H1 (cell line): Measurements from ENCODE around the gene RAB30. TPM values are rescaled to one million over a fixed set of nuclear protein-coding genes. Genes with fewer than 3 reads are reported as not detected.

Experiments used
- CTCF ChIA-PET: fragments of 300-600 bp; sonication (Branson Sonifier 250); formaldehyde crosslinking; loops from one replicate; lab custom pipeline; 2021; ENCODE audit not compliant: partially characterized antibody; lab: Charles Lee
- POLR2A ChIA-PET: fragments of 300-600 bp; sonication (Branson Sonifier 250); formaldehyde crosslinking; loops from one replicate; lab custom pipeline; 2021; ENCODE audit warnings: inconsistent platforms; ENCODE audit not compliant: partially characterized antibody; lab: Charles Lee
- DNase-seq, 2 experiments: peaks; one replicate each; pipeline versions ENCODE4 v3.0.0 to v3.0.0-alpha.2; 2010 to 2022; ENCODE audit warnings: low spot score in 2 of 2, low read depth in 1 of 2, mixed read lengths in 1 of 2
- FAIRE-seq: peaks from 2 replicates; lab custom pipeline; 2011; peaks lifted over from hg19 to GRCh38; lab: Jason Lieb, UNC
- H2AFZ ChIP-seq: 2 replicates; pipeline ENCODE4 v1.8.1; 2012; ENCODE audit warnings: low read length, inconsistent platforms
- H2AK5ac ChIP-seq: 2 replicates; pipeline ENCODE4 v1.6.1; 2013; ENCODE audit warnings: low read depth, low read length
- H2BK120ac ChIP-seq: replicated peaks from 2 replicates; pipeline ENCODE3; 2013; ENCODE audit warnings: low read depth, low read length, inconsistent platforms
- H2BK12ac ChIP-seq: 2 replicates; pipeline ENCODE4 v1.6.1; 2013; ENCODE audit warnings: low read depth, low read length
- H2BK15ac ChIP-seq: 2 replicates; pipeline ENCODE4 v1.6.1; 2013; ENCODE audit warnings: low read length
- H2BK20ac ChIP-seq: 2 replicates; pipeline ENCODE4 v1.6.1; 2013; ENCODE audit warnings: low read length
- H2BK5ac ChIP-seq: 2 replicates; pipeline ENCODE4 v1.6.1; 2013; ENCODE audit warnings: low read depth, low read length
- H3K14ac ChIP-seq: 2 replicates; pipeline ENCODE4 v1.6.1; 2013; ENCODE audit warnings: inconsistent platforms; ENCODE audit not compliant: insufficient read length
- H3K18ac ChIP-seq: 2 replicates; pipeline ENCODE4 v1.6.1; 2013; ENCODE audit warnings: low read length; ENCODE audit errors: extremely low read depth
- H3K23ac ChIP-seq: 2 replicates; pipeline ENCODE4 v1.6.1; 2013; ENCODE audit warnings: inconsistent platforms; ENCODE audit not compliant: insufficient read length
- H3K23me2 ChIP-seq: 2 replicates; pipeline ENCODE4 v1.6.1; 2013; ENCODE audit warnings: low read depth, low read length
- H3K27ac ChIP-seq: 2 replicates; pipeline ENCODE4 v1.6.1; 2011; ENCODE audit warnings: low read depth, low read length, inconsistent platforms
- H3K27me3 ChIP-seq, 4 experiments: replicated peaks in 1 of 4; 1 replicate in 1 of 4; 2 replicates in 3 of 4; pipeline versions ENCODE4 v1.6.1 to v1.8.1; 2011 to 2013; ENCODE audit warnings: low read length in 3 of 4, mild to moderate bottlenecking in 3 of 4, inconsistent platforms in 2 of 4, mixed read lengths in 2 of 4, moderate library complexity in 1 of 4; ENCODE audit not compliant: control insufficient read depth in 3 of 4, insufficient read depth in 3 of 4; ENCODE audit errors: extremely low read depth in 1 of 4
- H3K36me3 ChIP-seq, 4 experiments: 2 replicates each; pipeline versions ENCODE4 v1.6.1 to v1.8.1; 2011 to 2013; ENCODE audit warnings: mild to moderate bottlenecking in 4 of 4, low read length in 3 of 4, moderate library complexity in 2 of 4, control low read depth in 1 of 4, inconsistent platforms in 1 of 4; ENCODE audit not compliant: insufficient read depth in 4 of 4, control insufficient read depth in 2 of 4
- H3K4ac ChIP-seq: replicated peaks from 2 replicates; pipeline ENCODE3; 2013; ENCODE audit warnings: low read length, low read depth, mixed read lengths, inconsistent platforms; ENCODE audit not compliant: insufficient read length
- H3K4me1 ChIP-seq, 4 experiments: replicated peaks in 1 of 4; 1 replicate in 1 of 4; 2 replicates in 3 of 4; pipeline versions ENCODE4 v1.6.1 to v1.8.1; 2011 to 2013; ENCODE audit warnings: low read length in 3 of 4, inconsistent platforms in 2 of 4, mixed read lengths in 1 of 4; ENCODE audit not compliant: insufficient read depth in 4 of 4, control insufficient read depth in 3 of 4
- H3K4me2 ChIP-seq, 2 experiments: 2 replicates each; pipeline versions ENCODE4 v1.6.1 to v1.8.1; 2011 to 2013; ENCODE audit warnings: low read depth in 2 of 2, low read length in 2 of 2, control low read depth in 1 of 2, inconsistent platforms in 1 of 2, mild to moderate bottlenecking in 1 of 2; ENCODE audit not compliant: insufficient read depth in 1 of 2
- H3K4me3 ChIP-seq, 4 experiments: fragments of 200-600, 300-600 bp in 1 of 4; sonication (generic), shearing (Covaris generic), sonication (Bioruptor Twin) in 1 of 4; 2 replicates each; pipeline versions ENCODE4 v1.5.1 to v1.8.1; 2011 to 2016; ENCODE audit warnings: low read length in 4 of 4, low read depth in 3 of 4, control low read depth in 2 of 4, inconsistent platforms in 2 of 4, mild to moderate bottlenecking in 2 of 4, mixed read lengths in 1 of 4, moderate library complexity in 1 of 4; ENCODE audit not compliant: insufficient read depth in 2 of 4; ENCODE audit errors: extremely low read depth in 1 of 4
- H3K56ac ChIP-seq: replicated peaks from 2 replicates; pipeline ENCODE3; 2013; ENCODE audit warnings: low read depth, mild to moderate bottlenecking, mixed read lengths, low read length, inconsistent platforms; ENCODE audit not compliant: insufficient read length
- H3K79me1 ChIP-seq: 2 replicates; pipeline ENCODE4 v1.6.1; 2013; ENCODE audit warnings: low read depth, low read length, control low read depth
- H3K79me2 ChIP-seq, 2 experiments: 2 replicates each; pipeline versions ENCODE4 v1.6.1 to v1.8.1; 2012 to 2013; ENCODE audit warnings: low read length in 2 of 2, mild to moderate bottlenecking in 2 of 2, inconsistent platforms in 1 of 2; ENCODE audit not compliant: insufficient read depth in 2 of 2, control insufficient read depth in 1 of 2
- H3K9ac ChIP-seq, 4 experiments: replicated peaks in 1 of 4; 1 replicate in 1 of 4; 2 replicates in 3 of 4; pipeline versions ENCODE4 v1.6.1 to v1.8.1; 2011 to 2013; ENCODE audit warnings: low read depth in 3 of 4, low read length in 3 of 4, control low read depth in 2 of 4, mild to moderate bottlenecking in 2 of 4, moderate library complexity in 2 of 4, inconsistent platforms in 1 of 4; ENCODE audit errors: extremely low read depth in 1 of 4
- H3K9me3 ChIP-seq, 2 experiments: 2 replicates each; pipeline versions ENCODE4 v1.6.1 to v1.8.1; 2012 to 2013; ENCODE audit warnings: mild to moderate bottlenecking in 2 of 2, moderate library complexity in 2 of 2, control low read depth in 1 of 2, inconsistent platforms in 1 of 2, low read depth in 1 of 2, low read length in 1 of 2, mixed read lengths in 1 of 2; ENCODE audit not compliant: insufficient read depth in 2 of 2
- H4K20me1 ChIP-seq, 2 experiments: replicated peaks in 1 of 2; 2 replicates each; pipeline versions ENCODE3 to v1.8.1; 2011 to 2013; ENCODE audit warnings: inconsistent platforms in 2 of 2, low read length in 2 of 2, mild to moderate bottlenecking in 1 of 2; ENCODE audit not compliant: insufficient read depth in 2 of 2, control insufficient read depth in 1 of 2
- H4K5ac ChIP-seq: 2 replicates; pipeline ENCODE4 v1.6.1; 2013; ENCODE audit warnings: low read length, low read depth, mixed read lengths, inconsistent platforms; ENCODE audit not compliant: insufficient read length
- H4K8ac ChIP-seq: 2 replicates; pipeline ENCODE4 v1.8.0; 2013; ENCODE audit warnings: mild to moderate bottlenecking, moderate library complexity, low read length, inconsistent platforms; ENCODE audit not compliant: insufficient read depth; ENCODE audit errors: extremely low read depth
- H4K91ac ChIP-seq: replicated peaks from 2 replicates; pipeline ENCODE3; 2013; ENCODE audit warnings: low read length, mixed read lengths, inconsistent platforms; ENCODE audit not compliant: insufficient read length
- CBX8 ChIP-seq: fragments of 300-800, 300-1000 bp; sonication (generic); IDR thresholded peaks from 2 replicates; pipeline ENCODE4 v1.7.1; 2016; ENCODE audit warnings: low read depth, low read length, borderline replicate concordance
- E2F6 ChIP-seq: IDR thresholded peaks from 2 replicates; pipeline ENCODE4 v1.6.1; 2012; ENCODE audit warnings: inconsistent platforms
- EP300 ChIP-seq, 2 experiments: IDR thresholded peaks; 1 replicate in 1 of 2; 2 replicates in 1 of 2; pipeline ENCODE4 v1.6.1; 2011 to 2012; ENCODE audit warnings: low read depth in 2 of 2, low read length in 2 of 2, mild to moderate bottlenecking in 2 of 2, borderline replicate concordance in 1 of 2, inconsistent platforms in 1 of 2, moderate library complexity in 1 of 2
- HDAC2 ChIP-seq, 2 experiments: fragments of 300-600 bp in 1 of 2; sonication (generic) in 1 of 2; IDR thresholded peaks; 2 replicates each; pipeline ENCODE4 v1.6.1; 2011 to 2012; ENCODE audit warnings: low read depth in 2 of 2, low read length in 2 of 2, mild to moderate bottlenecking in 2 of 2, moderate library complexity in 2 of 2, borderline replicate concordance in 1 of 2, inconsistent platforms in 1 of 2
- JUND ChIP-seq: IDR thresholded peaks from 2 replicates; pipeline ENCODE4 v1.6.1; 2011; ENCODE audit warnings: mild to moderate bottlenecking, improper control_type of control experiment, low read length
- POLR2AphosphoS5 ChIP-seq: IDR thresholded peaks from 2 replicates; pipeline ENCODE4 v1.6.1; 2011; ENCODE audit warnings: low read depth, low read length
- RFX5 ChIP-seq: IDR thresholded peaks from 2 replicates; pipeline ENCODE4 v1.6.1; 2011; ENCODE audit warnings: low read depth, low read length, improper control_type of control experiment, borderline replicate concordance
- RXRA ChIP-seq: IDR thresholded peaks from 2 replicates; pipeline ENCODE4 v1.6.1; 2011; ENCODE audit warnings: low read depth, mild to moderate bottlenecking, low read length, moderate library complexity; ENCODE audit not compliant: insufficient read depth
- SAP30 ChIP-seq: fragments of 300-600 bp; sonication (generic); IDR thresholded peaks from 2 replicates; pipeline ENCODE4 v1.7.1; 2012; ENCODE audit warnings: low read length, moderate library complexity, mild to moderate bottlenecking, inconsistent platforms; ENCODE audit not compliant: insufficient read depth, insufficient replicate concordance
- SP1 ChIP-seq: IDR thresholded peaks from 2 replicates; pipeline ENCODE4 v1.6.1; 2011; ENCODE audit warnings: low read depth, low read length
- SP4 ChIP-seq: IDR thresholded peaks from 2 replicates; pipeline ENCODE4 v1.6.1; 2012; ENCODE audit warnings: low read length, inconsistent platforms
- SUZ12 ChIP-seq: fragments of 200-600 bp; sonication (generic); IDR thresholded peaks from 2 replicates; pipeline ENCODE4 v1.6.1; 2012; ENCODE audit warnings: mild to moderate bottlenecking, inconsistent platforms, low read length, moderate library complexity, mixed read lengths
- TBP ChIP-seq: IDR thresholded peaks from 2 replicates; pipeline ENCODE4 v1.6.1; 2011; ENCODE audit warnings: low read depth, low read length, improper control_type of control experiment
- polyA plus RNA-seq, 7 experiments: library from polyadenylated mRNA; depleted of rRNA in 3 of 7; stranded (reverse) in 5 of 7; unstranded in 2 of 7; fragments of >200 nt in 5 of 7; fragments of 200-250 nt in 2 of 7; gene quantifications; 1 replicate in 5 of 7; 2 replicates in 1 of 7; 4 replicates in 1 of 7; pipeline versions ENCODE4 v1.2.1 to v1.2.3, GENCODE V29; 2011 to 2013; ENCODE audit warnings: missing spikeins in 2 of 7, mixed read lengths in 2 of 7
- total RNA-seq: library from RNA; stranded (reverse); fragmentation: NEBNext Ultra II Directional; extraction: Animal tissue kit (Norgen Biotek cat#: 25700); gene quantifications from 2 replicates; pipeline ENCODE4 v1.2.1, GENCODE V29; 2021

The RAB30 gene
- total and polyA plus RNA-seq, 2 of the 8 experiments (the other 6 are each of a cell fraction or from before 2014, with no cell fraction given): 1.6 to 11.7 TPM

- H2BK15ac ChIP-seq: no peak overlapping the region
- no peaks in the 10 kb centered on the region for H3K4me1 ChIP-seq
- H3K23ac ChIP-seq: no peak overlapping the region
- H2BK20ac ChIP-seq: no peak overlapping the region
- no peak overlapping the region for H3K4me3 ChIP-seq
- H3K56ac ChIP-seq: no peak overlapping the region
- ChIA-PET CTCF (interaction anchor here (0.6 to 1.0 kb wide), 3 partner anchors 11 to 120 kb away, joined by 3 to 6 read pairs (median 4); no protein-coding TSS in a partner anchor), POLR2A (interaction anchor here (0.7 kb wide), 1 partner anchor 797 kb away, joined by 5 read pairs; no protein-coding TSS in a partner anchor)
- H2BK5ac ChIP-seq: no peak overlapping the region
- H3K79me2 ChIP-seq: no peaks in the 10 kb centered on the region
- H3K79me1 ChIP-seq: no peaks in the 10 kb centered on the region
- no peak overlapping the region for H4K91ac ChIP-seq
- no peak overlapping the region for H3K9ac ChIP-seq
- no peak for FAIRE-seq
- H2AFZ ChIP-seq: no peak overlapping the region
- H2AK5ac ChIP-seq: no peak overlapping the region
- no peak overlapping the region for H3K4ac ChIP-seq
- no peak overlapping the region for H4K5ac ChIP-seq
- no peak overlapping the region for H3K27ac ChIP-seq
- H3K36me3 ChIP-seq: no peaks in the 10 kb centered on the region
- no peaks in the 10 kb centered on the region for H4K20me1 ChIP-seq
- no peak for DNase-seq
- no peak overlapping the region for H2BK120ac ChIP-seq
- H3K9me3 ChIP-seq: no peaks in the 10 kb centered on the region
- no peak overlapping the region for H3K18ac ChIP-seq
- H3K4me2 ChIP-seq: no peak overlapping the region
- no peak overlapping the region for H3K14ac ChIP-seq
- H3K27me3 ChIP-seq: no peaks in the 10 kb centered on the region
- no peak overlapping the region for H2BK12ac ChIP-seq
- H4K8ac ChIP-seq: no peak overlapping the region
- no peaks in the 10 kb centered on the region for H3K23me2 ChIP-seq
- no peak for TF ChIP-seq TBP
- TF ChIP-seq SP4: no peak
- no peak for TF ChIP-seq SP1
- no peak for TF ChIP-seq EP300 (IDR thresholded peaks at IDR 0.05; ENCODE audit: borderline replicate concordance in 1 of 2, low read depth in 2 of 2, low read length in 2 of 2)
- no peak for TF ChIP-seq SAP30
- no peak for TF ChIP-seq E2F6
- TF ChIP-seq SUZ12: no peak
- TF ChIP-seq RXRA: no peak
- no peak for TF ChIP-seq CBX8
- no peak for TF ChIP-seq JUND
- TF ChIP-seq POLR2AphosphoS5: no peak
- no peak for TF ChIP-seq HDAC2 (IDR thresholded peaks at IDR 0.05; ENCODE audit: borderline replicate concordance in 1 of 2, low read depth in 2 of 2, low read length in 2 of 2)
- TF ChIP-seq RFX5: no peak
These were observed 48.6 kb upstream of the RAB30 start for GRCh38 chr11:83120327-83120726.
